GM21529 (cell line): ENCODE data around the gene DEDD2.
A peak's percentile ranks its signal among the peaks of the same experiment; 100 is the strongest.
"Not testable (repeated sequence)": the region's sequence is repeated elsewhere in the genome, so short reads cannot be mapped to it uniquely, and the experiment has no call there.

ENCODE experiments used
- ATAC-seq: cut with Tn5 transposase; IDR thresholded peaks from one replicate; pipeline ENCODE4 v1.9.1; 2021; ENCODE audit not compliant: unreplicated experiment

Gene DEDD2, protein sequence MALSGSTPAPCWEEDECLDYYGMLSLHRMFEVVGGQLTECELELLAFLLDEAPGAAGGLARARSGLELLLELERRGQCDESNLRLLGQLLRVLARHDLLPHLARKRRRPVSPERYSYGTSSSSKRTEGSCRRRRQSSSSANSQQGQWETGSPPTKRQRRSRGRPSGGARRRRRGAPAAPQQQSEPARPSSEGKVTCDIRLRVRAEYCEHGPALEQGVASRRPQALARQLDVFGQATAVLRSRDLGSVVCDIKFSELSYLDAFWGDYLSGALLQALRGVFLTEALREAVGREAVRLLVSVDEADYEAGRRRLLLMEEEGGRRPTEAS

DNA sequence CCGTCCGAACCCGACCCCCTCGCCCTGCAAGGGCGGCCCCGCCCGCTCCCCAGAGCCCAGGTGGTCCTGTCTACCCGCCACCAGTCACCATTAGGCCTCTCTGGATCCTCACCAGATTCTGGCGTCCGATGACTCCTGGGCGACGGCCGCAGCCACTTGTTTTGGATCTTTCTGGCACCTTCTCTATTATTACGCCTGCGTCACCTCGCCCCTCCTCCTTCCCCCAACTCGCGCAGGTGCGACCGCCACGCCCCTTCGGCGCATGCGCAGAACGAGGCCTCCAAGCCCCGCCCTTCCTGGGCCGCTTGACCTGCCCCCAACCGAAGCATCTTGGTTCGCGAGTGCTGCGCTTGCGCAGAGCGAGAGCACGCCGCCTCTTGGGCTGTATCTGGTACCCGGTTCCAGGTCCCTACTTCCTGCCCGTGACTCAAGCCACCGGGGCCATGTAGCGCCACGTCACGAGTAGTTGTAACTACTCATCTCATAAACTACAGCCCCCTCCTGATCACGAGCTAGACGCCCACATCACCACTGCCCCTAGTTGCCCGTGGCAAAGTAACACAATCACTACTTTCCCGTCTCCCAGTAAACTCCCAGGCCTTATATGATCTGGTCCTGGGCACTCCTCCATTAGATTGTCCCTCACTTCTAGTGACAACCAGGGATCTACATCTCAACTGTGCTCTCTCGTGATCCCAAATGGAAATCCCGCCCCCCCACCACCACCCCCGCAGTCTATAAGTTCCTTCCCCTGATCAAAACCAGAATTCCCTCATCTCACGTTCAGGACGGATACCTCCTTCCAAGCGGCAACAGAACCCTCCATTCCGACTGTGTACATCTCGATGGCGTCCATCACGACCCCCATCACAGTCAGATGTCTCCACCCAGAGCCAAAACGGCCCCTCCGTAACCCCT lies at the start of gene DEDD2:
Gene DEDD2 (minus strand): TSS at position 158 of the 918 bp plus-strand sequence. CDS start 670 bp downstream, outside the sequence.
- peak; percentile 60 for ATAC-seq

DNA sequence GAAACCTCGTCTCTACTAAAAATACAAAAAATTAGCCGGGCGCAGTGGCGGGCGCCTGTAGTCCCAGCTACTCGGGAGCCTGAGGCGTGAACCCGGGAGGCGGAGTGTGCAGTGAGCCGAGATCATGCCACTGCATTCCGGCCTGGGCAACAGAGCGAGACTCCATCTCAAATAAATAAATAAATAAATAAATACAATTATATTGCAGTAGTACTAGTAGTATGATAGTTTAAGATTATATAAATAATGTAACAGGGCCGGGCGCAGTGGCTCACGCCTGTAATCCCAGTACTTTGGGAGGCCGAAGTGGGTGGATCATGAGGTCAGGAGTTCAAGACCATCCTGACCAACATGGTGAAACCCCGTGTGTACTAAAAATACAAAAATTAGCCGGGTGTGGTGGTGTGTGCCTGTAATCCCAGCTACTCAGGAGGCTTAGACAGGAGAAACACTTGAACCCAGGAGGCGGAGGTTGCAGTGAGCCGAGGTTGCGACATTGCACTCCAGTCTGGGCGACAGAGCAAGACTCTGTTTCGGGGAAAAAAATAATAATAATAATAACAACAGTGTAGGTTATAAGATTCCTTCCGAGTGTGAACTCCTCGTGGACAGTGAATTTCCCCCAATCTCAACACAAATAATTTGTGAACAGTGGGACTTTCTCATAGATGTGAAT lies 49.6 kb upstream of the DEDD2 start:
- not testable (repeated sequence) for ATAC-seq

DNA sequence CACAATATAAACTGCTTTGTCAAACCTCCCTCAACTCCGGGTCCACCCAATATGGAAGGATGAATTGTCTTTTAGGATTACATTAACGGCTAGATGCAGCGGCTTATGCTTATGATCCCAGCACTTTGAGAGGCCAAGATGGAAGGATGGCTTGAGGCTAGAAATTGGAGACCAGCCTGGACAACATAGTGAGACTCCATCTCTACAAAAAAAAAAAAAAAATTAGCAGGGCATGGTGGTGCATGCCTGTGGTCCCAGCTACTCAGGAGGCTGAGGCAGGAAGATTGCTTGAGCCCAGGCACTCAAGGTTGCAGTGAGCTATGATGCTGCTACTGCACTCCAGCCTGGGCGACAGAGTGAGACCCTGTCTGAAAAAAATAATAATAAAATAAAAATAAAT lies 48.6 kb upstream of the DEDD2 start:
- not testable (repeated sequence) for ATAC-seq

DNA sequence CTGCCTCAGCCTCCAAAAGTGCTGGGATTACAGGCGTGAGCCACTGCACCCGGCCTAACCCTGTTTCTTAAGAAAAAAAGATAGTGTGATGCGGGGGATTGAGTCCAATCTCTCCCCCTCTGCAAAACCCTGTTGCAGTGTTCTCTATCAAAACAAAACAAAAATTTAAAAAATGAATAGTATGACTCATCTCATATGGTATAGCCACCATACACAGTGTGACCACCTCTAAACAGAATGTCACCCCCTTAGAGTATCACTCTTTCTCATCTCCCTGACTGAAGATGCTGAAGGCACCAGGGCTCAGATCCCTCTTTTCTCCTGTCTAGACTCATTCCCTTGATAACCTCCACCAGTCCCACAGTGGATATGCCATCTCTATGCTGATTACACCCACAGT lies 44.3 kb upstream of the DEDD2 start:
- no peak for ATAC-seq

DNA sequence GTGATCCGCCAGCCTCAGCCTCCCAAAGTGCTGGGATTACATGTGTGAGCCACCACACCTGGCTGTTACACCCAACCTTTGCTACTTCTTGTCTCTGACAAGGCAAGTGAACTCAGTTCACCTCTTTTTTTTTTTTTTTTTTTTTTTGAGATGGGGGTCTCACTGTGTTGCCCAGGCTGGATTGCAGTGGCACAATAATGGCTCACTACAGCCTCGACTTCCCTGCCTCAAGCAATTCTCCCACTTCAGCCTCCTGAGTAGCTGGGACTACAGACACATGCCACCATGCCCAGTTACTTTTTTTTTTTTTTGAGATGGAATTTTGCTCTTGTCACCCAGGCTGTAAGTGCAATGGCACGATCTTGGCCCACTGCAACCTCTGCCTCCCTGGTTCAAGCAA lies 40.4 kb upstream of the DEDD2 start:
- ATAC-seq, result not testable (repeated sequence)

DNA sequence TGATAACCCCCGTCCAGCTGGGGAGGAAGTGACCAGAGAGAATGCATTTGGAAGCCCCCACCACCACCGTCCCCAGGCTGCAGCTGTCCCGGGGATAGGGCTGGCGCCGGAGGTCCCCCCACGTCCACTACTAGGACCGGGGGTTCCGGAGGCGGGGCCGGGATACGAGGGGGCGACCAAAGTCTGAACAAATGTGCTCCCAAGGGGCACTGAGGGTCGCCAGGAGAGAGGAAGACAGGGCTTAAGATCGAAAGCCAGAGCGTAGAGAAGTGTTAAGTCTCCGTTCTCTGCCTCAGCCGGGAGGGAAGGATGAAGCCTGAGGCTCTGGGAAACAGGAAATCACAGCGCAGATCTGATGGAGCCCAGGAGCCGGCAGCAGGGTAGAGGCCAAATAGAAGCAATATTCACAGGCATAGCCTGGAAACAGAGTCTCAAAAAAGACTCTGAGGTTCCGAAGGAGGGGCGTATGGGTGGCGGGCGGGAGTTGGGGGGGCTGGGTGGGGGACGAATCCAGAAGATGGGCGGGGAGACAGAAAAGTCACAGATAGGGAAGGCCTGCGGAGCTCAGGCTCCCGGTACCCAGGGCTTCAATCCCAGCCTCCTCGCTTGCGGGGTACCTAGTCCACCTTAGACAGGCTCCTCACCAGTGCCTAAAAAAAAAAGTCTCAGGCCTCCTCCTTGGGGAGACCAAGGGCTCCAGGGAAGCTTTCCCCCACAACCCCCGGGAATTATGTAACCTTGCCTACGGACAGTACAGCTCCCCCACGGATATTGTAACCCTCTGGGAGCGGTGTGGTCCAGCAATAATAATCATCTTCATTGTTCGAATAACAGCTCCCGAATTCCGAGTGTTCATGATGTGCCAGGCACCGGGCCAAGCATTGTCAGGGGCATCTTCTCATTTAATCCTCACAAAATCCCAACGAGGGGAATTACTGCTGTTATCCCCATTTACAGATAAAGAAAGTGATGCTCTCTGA lies 38.6 kb upstream of the DEDD2 start:
- no peak for ATAC-seq

DNA sequence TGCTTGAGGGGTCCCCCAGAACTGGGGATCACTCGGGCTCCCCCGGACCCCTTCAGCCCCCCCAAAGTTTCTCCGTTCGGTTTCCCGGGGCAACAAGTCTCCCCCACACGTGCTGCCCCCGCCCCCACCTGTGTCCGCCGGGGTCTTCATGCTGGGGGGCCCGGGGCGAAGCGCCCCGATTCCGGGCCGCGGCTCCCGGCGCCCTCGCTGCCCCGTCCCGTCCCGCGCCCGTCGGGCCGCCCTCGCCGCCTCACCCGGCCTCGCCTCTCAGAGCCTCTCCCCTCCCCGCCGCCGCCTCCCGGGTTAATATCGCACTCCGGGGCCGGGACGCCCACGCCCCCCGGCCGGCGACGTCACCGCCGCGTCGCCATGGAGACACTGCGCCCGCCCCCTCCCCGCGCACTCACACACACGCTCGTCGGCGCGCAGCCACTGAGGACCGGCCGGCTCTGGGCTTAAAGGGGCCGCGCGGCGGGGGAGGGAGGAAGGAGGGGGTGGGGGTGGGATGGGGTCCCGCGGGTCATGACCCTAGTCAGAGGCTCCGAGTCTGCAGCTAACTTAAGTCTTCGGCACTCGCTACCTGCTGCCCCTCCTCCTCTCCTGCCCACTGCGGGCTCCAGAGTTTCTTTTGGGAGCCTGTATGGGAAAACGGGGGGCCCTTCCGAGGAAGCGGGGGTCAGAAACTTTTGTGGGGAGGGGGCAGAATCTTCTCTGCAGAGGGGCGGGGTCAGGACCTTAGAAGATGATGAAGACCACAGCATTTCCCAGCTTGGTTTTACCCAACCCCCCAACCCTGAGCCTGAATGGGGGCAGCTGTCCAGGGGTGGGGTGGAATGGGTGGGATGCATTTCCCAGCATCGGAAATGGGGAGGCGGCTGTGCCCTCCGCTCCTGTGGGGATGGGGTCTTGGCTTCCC lies 37.6 kb upstream of the DEDD2 start, which contains the start of gene ERF:
Gene ERF (minus strand): TSS at position 279 of the 916 bp plus-strand sequence. CDS start 129 bp downstream, at position 150.
- peak; percentile 54 for ATAC-seq

DNA sequence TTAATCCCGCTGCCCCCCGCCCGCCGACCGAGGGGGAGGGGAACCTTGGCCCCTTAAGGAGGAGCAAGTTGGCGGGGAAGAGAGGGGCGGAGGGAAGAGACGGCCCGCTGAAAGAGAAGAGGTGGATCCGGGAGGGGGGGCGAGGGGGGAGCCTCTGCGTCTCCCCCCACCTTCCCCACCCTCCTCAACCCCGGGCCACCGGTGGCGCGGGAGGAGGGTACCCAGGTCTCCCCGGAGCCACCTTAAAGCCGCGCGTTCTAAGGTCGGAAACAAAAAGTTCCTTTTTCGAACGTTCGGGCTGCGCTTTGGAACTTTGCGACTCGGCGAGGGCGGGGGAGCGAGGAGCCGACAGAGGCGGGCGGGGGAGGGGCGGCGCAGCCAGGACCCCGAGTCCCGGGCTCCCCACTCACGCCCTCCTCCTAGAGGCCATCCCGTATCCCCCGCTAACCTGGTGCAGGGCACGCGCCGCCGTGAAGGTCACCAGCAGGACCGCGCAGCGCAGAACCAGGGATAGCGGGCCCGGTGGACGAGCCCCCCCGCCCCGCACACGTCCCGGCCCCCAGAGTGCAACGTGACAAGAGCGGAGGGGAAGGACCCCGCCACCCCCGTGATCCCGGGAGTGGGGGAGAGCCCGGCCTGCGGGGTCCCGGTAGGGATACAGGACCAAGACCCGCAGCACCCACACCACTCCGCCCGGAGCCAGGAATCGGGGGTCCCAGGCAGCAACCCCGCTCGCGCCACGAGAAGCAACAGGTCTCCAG lies 36.8 kb upstream of the DEDD2 start:
- ATAC-seq, result no peak

DNA sequence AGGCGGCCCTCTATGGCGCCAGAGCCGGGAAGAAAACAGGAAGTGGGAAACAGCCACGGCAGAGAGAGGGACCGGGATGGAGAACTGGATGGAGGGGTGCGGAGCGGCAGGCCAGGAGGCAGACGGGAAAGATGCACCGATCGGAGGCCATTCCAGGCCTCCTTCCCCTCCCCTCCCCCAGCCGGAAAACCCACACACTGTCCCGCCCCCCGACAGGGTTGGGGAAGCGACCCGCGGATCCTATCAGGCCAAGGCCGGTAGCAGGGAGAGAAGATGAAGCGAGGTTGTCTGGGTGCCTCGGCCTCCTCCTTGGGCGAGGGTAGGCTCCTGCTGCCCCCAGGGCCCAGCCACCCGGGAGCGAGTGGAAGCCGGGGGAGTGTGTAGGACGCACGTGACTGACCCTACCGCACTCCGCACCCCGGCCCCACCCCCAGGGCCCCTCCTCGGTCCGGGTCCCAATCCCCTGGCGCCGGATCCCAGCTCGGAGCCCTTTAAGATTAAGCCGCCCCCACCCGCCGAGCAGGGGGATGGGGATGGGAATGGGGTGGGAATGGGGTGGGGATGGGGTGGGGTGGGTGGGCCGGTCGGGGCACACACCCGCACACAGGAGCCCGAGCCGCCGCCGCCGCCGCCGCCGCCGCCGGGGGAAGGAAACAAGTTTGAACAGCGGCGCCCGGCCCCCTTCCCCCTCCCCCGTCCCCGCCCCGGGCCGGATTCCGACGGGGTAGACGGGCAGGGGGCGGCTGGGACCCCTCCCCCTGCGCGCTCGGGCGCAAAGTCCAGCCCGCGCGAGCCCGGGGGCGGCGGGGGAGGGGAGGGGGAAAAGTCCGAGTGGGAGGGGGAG lies 36.0 kb upstream of the DEDD2 start:
- ATAC-seq, result no peak

DNA sequence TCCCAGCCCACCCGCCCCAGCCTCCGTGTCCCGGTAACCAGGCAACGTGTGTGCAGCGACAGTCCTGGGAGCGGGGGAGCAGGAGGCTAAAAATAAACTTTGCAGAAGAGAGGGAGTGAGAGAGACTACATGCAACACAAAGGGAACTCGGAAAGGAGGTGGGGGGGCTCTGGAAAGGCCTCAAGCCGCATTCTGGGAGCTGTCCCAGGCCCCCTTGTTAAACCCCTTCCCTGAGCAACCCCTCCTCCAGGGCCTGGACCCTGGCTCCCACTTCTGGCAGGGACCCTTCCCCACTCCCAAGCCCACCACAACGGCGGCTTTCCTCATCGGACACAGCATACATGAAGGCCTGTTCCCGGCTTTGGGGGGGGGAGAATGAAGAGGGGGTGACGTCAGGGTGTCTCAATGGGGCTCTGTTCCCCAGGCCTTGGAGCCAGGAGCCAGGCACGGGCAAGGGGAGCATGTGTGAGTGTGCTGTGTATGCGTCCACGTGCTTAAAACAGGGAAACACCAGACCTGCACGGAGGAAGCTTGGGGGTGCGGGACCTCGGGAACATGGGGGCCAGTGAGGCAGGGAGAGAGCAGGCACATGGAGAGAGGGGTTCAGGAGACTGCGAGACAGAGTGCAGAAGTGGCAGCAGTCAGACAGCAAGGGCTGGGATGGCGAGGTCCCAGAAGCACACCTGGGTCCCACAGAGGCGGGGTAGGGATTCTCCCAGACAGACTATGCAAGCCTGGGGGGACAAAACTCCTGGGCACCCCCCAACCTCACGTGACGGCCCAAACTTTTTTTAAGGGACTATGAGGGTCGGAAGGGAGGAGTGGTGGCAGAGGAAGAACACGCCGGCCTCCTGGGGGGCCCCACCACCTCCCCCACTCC lies 35.1 kb upstream of the DEDD2 start:
- ATAC-seq, result no peak

DNA sequence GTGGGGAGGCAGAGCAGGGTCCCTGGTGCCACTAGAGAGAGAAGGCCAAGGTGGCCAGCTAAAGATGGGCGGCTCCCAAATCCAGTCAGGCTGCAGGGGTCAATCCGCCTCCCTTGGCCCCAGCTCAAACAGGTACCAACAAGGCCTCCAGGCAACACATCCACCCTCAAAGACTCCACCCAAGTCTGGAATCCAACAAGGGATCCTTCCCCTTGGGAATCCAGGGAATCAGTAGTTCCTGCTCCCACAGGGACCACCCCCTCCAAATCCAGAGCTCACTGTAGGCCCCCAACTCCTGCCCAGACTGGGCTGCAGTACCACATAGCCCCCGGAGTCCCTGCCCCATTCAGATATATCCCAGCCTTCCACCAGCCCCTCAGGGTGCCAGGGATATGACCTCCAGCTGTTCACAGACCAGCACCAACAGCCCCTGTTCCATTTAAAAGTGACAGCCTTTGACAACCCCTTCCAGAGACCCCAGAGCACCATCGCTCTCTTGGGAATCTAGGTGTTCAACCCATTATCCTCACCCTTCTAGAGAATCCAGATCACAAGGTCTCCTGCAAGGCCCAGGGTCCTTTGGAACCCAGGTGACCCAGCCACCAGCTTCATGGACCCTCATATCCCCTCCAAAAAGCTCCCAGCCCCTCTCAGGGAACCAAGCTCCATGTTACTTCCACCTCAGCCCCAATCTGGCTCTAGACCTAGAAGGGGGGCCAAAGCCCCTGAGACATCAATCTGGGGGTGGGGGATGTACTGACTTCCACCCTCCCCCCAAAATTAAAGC lies 34.3 kb upstream of the DEDD2 start:
- ATAC-seq, result no peak

DNA sequence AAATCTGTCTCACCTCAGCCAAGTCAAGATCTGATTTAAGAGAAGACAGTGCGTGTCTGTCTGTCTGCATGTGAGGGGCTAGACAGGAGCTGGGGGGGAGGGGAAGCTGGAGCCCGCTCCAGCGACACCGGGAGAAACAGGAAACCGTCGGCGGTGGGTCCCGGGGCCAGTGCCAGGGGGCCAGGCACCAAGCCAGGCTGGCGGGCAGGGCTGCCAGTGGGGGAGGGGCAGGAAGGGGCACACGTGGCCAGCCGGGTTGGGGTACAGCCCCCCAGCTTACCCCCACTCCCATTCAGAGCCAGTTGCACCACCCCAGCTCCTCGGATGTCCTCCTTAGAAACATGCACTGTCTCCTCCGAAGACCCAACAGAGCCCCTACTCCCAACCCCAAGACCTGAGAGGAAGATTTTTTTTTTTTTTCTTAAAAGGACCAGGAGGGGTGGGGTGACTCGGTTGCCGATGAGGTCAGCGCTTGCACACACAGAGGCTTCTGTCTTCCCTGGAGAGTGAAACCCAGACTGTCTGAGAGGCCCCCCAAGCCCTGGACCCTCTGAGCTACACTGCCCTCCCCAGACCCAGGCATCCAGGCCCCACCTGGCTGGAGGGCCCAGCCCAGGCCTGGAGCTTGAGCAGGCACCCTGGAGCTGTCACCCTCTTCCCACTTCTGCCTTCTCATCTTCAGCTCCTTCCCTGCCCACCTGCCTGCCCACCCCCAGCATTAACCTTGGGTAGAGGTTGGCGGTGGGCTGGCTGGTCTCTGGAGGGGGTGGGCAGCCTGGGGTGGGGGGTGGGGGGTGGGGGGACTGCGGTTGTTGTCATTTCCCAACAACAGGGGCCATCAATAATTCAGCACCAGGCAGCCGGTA lies 33.4 kb upstream of the DEDD2 start:
- no peak for ATAC-seq

DNA sequence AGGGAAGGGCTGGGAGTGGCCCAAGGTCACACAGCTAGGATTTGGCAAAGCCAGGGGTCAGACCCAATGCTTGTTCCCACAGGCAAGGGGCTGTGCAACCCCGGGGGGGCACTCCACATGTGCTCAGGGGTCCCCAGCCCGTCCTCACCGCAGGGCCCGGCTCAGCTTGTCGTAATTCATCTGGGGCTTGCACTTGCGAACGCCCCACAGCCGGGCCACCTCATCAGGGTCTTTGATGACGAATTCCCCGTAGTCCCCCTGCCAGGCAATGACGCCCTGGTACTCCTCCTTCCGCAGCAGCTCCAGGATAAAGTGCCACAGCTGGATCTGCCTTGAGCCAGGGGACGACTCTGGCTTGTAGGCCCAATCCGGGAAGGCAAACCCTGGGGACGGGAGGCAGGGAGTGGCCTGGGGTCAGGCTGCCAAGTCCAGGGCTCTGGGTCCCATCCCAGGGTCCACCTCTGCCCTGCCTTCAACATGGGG lies 32.7 kb upstream of the DEDD2 start:
- no peak for ATAC-seq

DNA sequence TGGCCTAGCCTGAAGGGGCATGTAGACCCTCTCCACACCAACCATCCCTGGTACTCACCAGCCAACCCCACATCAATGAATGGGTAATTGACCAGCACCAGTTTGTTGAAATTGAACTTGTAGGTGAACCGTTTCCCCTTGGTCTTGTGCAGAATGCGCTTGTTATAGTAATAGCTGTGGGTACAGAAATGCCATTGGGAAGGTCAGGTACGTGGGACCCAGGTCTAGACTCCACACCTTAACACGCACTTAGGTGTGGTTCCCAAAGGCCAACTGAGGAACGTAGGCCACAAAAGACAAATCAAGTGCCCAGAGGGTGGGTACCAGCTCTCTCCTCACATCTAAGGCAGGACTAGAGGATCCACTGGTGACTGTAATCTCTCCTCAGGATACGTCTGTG lies 32.3 kb upstream of the DEDD2 start:
- no peak for ATAC-seq
